B cell (primary cell): Measurements from ENCODE around the gene GFOD2.

Experiments
- CTCF ChIP-seq: fragments of 200-600 bp; IDR thresholded peaks from one replicate; pipeline ENCODE4 v1.8.0; 2022; ENCODE audit warnings: antibody characterized with exemption, mild to moderate bottlenecking
- EZH2 ChIP-seq: IDR thresholded peaks from 2 replicates; pipeline ENCODE4 v1.6.1; 2012; ENCODE audit warnings: borderline replicate concordance, low read depth, mild to moderate bottlenecking, moderate library complexity, low read length; ENCODE audit not compliant: insufficient read depth, poor library complexity, severe bottlenecking

DNA sequence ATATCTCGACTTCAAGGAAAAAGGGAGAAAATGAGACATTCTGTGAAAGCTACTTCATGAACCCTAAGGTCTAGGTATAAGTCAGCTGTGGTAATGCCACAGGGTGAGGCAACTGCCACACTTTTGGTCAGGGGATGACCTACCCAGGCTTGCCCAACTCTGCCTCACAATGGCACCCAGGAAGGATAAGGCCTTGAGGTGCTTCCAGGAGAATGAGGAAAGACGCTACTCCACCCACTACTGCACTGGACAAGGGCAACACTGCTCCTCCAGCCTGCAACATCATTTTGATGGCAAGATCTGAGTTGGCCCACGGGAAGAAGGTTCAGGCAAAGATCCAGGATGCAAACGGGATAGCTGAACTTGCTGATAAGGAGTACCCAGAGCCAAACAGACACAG, 22.0 kb upstream of the GFOD2 start:
- no peak for TF ChIP-seq CTCF
- TF ChIP-seq EZH2, result no peak
